Omental fat pad (tissue), 4 donors: ENCODE data around the gene FBLN2. TPM values are rescaled to one million over a fixed set of nuclear protein-coding genes. Genes with fewer than 3 reads are reported as not detected.
A peak's percentile ranks its signal among the peaks of the same experiment; 100 is the strongest.
"Not testable (repeated sequence)": the region's sequence is repeated elsewhere in the genome, so short reads cannot be mapped to it uniquely, and the experiment has no call there.

Source experiments
- ATAC-seq: fragments of 150-250 bp; one replicate; pipeline ENCODE4 v1.9.1; 2016; ENCODE audit warnings: mild to moderate bottlenecking, moderate library complexity; ENCODE audit not compliant: low FRiP score
- DNase-seq: peaks from one replicate; pipeline ENCODE4 v3.0.0-alpha.2; 2019; ENCODE audit warnings: low spot score
- total RNA-seq, 4 donors: library from RNA; depleted of rRNA; stranded (reverse); fragments of >200 nt; gene quantifications; one replicate each; pipeline ENCODE4 v1.1.0, GENCODE V29; 2016
- TF ChIP-seq, protein P1 (sequence below), 3 donors: fragments of 450-650 bp; IDR thresholded peaks; one replicate each; pipeline ENCODE4 v1.5.1; 2016 to 2017; ENCODE audit warnings: antibody characterized with exemption in 3 of 3, mild to moderate bottlenecking in 3 of 3, moderate library complexity in 2 of 3

The FBLN2 gene
- 100 to 1,000 TPM; 156 to 568 (median 187) TPM for total RNA-seq

DNA sequence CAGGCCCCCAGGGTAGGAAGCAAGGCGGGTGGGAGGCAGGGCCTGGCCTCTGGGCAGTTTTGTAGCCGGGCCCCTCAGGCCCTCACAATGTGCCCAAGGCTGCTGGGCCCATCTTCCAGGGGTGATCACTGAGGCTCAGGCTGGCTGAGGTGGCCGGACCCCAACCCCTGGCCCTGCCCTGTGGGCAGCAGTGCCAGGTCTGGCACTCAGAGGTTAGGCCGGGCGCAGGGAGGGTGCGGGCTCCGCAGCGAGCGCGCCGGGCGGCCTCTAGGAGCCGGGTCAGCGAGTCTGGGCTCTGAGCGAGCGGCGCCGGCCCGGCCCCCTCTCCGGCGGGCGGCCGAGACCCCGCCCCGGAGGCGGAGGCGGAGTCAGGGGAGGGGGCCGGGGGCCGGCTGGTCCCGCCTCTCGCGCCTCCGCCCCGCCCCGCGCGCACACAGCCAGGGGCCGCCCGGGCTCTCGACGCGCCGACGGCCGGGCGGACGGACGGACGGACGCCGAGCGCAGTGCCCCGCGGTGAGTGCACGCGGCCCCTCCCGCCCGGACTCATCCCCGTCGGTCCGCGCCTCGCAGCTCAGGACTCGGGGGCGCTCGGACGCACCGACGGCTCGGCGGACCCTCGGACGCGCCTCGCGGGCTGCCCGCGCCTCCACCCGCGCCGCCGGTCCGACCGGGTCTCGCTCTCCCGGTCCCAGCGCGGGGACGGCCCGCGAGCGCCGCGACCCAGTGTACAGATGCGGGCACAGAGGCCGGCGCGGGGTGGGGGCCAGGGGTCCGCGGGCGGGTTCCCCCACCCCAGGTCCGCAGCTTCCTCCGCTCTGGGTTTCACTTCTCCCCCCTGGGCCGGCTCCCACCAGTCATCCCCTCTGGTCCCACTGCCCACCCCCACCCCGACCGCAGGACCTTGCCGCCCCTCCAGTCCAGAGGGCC is at the start of gene FBLN2:
FBLN2 (plus strand) TSS at position 430 of the 927 bp plus-strand sequence. CDS start 21,231 bp downstream, outside the sequence.
- TF ChIP-seq, protein P1, sequence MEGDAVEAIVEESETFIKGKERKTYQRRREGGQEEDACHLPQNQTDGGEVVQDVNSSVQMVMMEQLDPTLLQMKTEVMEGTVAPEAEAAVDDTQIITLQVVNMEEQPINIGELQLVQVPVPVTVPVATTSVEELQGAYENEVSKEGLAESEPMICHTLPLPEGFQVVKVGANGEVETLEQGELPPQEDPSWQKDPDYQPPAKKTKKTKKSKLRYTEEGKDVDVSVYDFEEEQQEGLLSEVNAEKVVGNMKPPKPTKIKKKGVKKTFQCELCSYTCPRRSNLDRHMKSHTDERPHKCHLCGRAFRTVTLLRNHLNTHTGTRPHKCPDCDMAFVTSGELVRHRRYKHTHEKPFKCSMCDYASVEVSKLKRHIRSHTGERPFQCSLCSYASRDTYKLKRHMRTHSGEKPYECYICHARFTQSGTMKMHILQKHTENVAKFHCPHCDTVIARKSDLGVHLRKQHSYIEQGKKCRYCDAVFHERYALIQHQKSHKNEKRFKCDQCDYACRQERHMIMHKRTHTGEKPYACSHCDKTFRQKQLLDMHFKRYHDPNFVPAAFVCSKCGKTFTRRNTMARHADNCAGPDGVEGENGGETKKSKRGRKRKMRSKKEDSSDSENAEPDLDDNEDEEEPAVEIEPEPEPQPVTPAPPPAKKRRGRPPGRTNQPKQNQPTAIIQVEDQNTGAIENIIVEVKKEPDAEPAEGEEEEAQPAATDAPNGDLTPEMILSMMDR (IDR thresholded peaks at IDR 0.05), result no peak
- DNase-seq, result no peak
- ATAC-seq, result peak; percentile 77

DNA sequence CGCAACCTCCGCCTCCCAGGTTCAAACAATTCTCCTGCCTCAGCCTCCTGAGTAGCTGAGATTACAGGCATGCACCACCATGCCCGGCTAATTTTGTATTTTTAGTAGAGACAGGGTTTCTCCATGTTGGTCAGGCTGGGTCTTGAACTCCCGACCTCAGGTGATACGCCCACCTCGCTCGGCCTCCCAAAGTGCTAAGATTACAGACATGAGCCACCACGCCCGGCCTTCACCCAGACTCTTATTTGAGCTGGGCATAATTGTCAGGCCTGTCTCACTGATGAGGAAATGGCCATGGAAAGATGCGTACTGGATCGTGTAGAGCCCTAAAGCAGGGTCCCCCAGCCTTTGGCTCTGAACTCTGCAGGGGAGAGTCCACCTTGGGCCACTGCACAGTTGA is 49.7 kb upstream of the FBLN2 start:
- not testable (repeated sequence) for ATAC-seq, DNase-seq

- DNase-seq, result no peak
- TF ChIP-seq, protein P1 (IDR thresholded peaks at IDR 0.05), result no peak
- ATAC-seq, result no peak
Observed at GRCh38 chr3:13500133-13500885, 48.6 kb upstream of the FBLN2 start.

GRCh38 chr3:13501056-13501455 is 47.9 kb upstream of the FBLN2 start:
- ATAC-seq (no peak), DNase-seq (no peak)
- TF ChIP-seq, protein P1 (IDR thresholded peaks at IDR 0.05), result no peak

DNA sequence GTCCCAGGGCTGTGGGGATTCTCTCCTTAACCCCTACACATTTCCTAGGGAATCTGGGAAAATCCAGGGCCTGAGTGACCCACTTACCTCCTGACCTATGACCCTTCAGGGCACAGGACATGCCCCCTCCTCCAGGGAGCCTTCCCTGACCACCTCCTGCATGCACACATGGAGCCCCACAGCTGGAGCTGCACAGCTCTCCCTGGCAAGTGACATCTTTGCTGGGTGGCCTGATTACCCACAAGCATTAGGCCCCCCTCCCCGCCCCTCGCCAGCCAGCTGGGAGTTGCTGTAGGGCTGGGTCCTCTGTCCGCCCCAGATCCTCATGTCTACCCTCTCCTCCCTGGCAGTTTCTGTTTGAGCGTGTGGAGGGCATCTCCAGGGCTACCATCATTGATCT is 47.4 kb upstream of the FBLN2 start:
- ATAC-seq, result no peak
- TF ChIP-seq, protein P1 (IDR thresholded peaks at IDR 0.05), result no peak

DNA sequence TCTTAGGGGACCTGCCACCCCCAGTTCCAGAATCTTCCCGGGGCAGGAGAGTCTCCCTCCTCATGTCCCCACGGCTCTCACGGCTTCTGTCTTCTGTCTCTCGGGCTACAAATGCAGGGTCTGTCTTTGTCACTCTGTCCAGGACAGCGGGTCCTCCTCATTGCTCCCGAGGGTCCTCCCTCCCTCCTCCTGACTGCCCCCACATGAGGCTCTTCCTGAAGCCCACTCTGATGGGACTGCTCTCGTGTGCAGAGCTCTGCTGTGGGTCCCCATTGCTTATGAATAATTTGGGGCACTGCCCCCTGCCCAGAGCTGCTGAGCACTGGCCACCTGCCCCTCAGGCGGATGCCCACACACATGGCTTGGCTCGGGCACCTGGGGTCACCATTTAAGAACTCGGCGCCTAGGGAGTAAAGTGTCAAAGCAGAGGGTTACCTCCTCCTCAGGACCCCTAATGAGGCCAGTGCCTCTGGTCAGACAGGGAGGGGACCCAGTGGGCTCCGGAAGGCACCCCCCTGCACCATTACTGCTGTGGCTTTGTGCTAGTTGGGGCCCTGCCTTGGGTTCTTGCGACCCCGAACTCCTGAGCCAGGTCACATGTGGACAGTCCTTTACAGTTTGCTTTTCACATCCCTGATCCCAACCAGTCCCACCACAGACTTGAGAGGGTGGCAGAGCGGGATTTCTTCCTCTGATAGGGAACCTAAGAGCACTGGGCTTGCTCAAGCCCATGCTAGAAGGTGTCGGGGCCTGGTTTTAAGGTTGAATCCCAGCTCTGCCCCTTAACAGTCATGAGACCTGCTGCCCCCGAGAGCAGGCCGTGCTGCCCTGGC is 46.8 kb upstream of the FBLN2 start:
- ATAC-seq (no peak), DNase-seq (no peak)
- TF ChIP-seq, protein P1 (IDR thresholded peaks at IDR 0.05), result no peak

More for the DNA sequence above, 47.4 kb upstream of the FBLN2 start:
- DNase-seq, result no peak

DNA sequence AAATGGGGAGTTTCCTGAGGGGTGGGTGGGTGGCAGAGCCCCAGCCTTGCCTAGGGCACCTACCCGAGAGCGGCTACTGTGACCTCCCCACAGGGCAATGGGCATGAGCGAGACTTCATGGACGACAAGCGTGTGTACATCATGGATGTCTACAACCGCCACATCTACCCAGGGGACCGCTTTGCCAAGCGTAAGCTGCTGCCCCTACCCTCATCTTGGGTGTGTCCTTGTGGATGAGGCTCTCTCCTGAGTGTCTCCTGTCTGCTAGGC is 46.2 kb upstream of the FBLN2 start:
- ATAC-seq, result no peak
- TF ChIP-seq, protein P1 (IDR thresholded peaks at IDR 0.05), result no peak
- DNase-seq, result no peak
